ENCODE results near the gene EHMT1. TPM values are rescaled to one million over a fixed set of nuclear protein-coding genes. Genes with fewer than 3 reads are reported as not detected.

Gene EHMT1
- total RNA-seq, 2 experiments from 2014 or later, result 145 to 295 TPM

DNA sequence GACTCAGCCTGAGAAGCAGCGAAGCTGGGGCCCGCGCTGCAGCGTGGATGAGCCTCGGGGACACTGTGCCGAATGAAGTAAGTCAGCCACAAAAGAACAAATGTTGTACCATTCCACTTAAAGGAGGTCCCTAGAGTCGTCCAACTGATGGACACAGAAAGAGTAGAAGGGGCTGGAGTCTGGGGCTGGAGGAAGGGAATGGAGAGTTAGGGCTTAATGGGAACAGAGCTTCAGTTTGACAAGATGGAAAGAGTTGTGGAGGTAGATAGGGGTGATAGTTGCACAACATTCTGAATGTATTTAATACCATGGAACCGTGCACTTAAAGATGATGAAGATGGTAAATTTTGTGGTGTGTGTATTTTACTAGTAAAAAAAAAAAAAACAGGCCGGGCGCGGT, 119.9 kb downstream of the EHMT1 start:
- H3K4me3 ChIP-seq (ENCODE audit: low read depth, low read length, poor library complexity, severe bottlenecking), result peak overlapping the region; percentile 55
- peaks cover 77% of the 10 kb centered on the region for H3K36me3 ChIP-seq (ENCODE audit: insufficient read depth, low read length)
- intact Hi-C loops (cut with micrococcal nuclease; ENCODE audit: unreplicated experiment), result loop anchor here (1.0 kb wide), 2 partner anchors 56 to 59 kb away; no protein-coding TSS in a partner anchor
- H3K9me3 ChIP-seq (ENCODE audit: low read length), result peaks cover 34% of the 10 kb centered on the region
- peak; percentile 19 for DNase-seq (ENCODE audit: low spot score)
- H3K27ac ChIP-seq (ENCODE audit: low read depth, low read length, poor library complexity, severe bottlenecking), result peak overlapping the region; percentile 93
- H2AFZ ChIP-seq (ENCODE audit: low read length), result no peak overlapping the region; the same call in 1 of the 2 replicates
- TF ChIP-seq, protein P1, sequence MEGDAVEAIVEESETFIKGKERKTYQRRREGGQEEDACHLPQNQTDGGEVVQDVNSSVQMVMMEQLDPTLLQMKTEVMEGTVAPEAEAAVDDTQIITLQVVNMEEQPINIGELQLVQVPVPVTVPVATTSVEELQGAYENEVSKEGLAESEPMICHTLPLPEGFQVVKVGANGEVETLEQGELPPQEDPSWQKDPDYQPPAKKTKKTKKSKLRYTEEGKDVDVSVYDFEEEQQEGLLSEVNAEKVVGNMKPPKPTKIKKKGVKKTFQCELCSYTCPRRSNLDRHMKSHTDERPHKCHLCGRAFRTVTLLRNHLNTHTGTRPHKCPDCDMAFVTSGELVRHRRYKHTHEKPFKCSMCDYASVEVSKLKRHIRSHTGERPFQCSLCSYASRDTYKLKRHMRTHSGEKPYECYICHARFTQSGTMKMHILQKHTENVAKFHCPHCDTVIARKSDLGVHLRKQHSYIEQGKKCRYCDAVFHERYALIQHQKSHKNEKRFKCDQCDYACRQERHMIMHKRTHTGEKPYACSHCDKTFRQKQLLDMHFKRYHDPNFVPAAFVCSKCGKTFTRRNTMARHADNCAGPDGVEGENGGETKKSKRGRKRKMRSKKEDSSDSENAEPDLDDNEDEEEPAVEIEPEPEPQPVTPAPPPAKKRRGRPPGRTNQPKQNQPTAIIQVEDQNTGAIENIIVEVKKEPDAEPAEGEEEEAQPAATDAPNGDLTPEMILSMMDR (conservative IDR thresholded peaks at IDR 0.05; ENCODE audit: low read length), result no peak
- TF ChIP-seq EZH2phosphoT487 (IDR thresholded peaks at IDR 0.05; ENCODE audit: borderline replicate concordance, low read depth, low read length), result no peak
- TSS peak; percentile 16 for BruUV-seq (replicated peaks)
- H3K79me2 ChIP-seq (ENCODE audit: insufficient read depth, low read depth, low read length), result peaks cover 38% of the 10 kb centered on the region
- peak overlapping the region; percentile 76 for H3K4me2 ChIP-seq (ENCODE audit: low read length)
- H3K4me1 ChIP-seq (ENCODE audit: insufficient read depth, low read length, poor library complexity, severe bottlenecking), result peaks cover 54% of the 10 kb centered on the region
- H3K9me2 ChIP-seq (ENCODE audit: insufficient read depth, low read length), result no peaks in the 10 kb centered on the region
- no peaks in the 10 kb centered on the region for H4K20me1 ChIP-seq (ENCODE audit: insufficient read depth, low read length)
- POLR2A ChIA-PET, result interaction anchor here (0.7 kb wide), 1 partner anchor 11 kb away, joined by 3 read pairs; no protein-coding TSS in a partner anchor
- CTCF ChIA-PET (ENCODE audit: unreplicated experiment), result interaction anchor here (0.7 kb wide), 1 partner anchor 543 kb away, joined by 4 read pairs; no protein-coding TSS in a partner anchor

DNA sequence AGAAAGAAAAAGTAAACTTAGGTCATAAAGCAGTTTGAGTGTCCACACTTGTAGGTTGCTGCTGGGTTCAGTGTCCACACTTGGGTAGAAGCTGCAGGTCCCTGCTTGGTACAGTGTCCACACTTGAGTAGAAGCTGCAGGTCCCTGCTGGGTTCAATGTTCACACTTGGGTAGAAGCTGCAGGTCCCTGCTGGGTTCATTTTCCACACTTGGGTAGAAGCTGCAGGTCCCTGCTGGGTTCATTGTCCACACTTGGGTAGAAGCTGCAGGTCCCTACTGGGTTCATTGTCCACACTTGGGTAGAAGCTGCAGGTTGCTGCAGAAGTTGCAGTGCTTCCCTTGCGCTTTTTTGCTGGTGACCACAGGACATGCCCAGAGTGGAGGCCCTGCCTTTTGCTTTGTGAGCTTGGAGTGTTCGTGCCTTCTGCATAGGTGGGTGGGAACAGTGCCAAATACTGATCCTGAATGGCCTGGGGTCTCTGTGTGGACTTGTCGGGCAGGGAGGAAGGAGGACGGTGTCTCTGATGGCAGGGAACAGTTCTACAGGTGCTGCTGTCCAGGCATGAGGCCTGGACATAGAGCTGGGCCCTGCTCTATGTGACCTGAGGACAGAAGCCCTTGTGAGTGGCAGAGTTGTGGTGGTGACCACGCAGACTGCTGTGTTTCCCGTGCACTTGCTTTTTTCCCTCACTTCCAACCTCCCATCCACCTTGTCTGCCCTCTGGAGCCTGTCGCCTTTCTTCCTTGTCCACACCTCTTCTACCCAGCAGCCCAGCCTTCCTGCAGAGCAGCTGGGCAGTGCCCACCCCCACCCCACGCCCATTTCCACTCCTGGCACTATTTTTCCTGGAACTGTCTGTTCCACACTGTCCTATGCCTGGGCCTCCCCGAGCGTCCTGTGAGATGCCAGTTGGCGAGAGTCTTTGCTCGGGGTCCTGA, 120.8 kb downstream of the EHMT1 start:
- Histone ChIP-seq H3K79me2 (ENCODE audit: insufficient read depth, low read depth, low read length) (peaks cover 38% of the 10 kb centered on the region), H3K4me3 (ENCODE audit: low read depth, low read length, poor library complexity, severe bottlenecking) (peak overlapping the region; percentile 55), H3K27ac (ENCODE audit: low read depth, low read length, poor library complexity, severe bottlenecking) (peak overlapping the region; percentile 93), H3K36me3 (ENCODE audit: insufficient read depth, low read length) (peaks cover 77% of the 10 kb centered on the region), H3K9me3 (ENCODE audit: low read length) (peaks cover 25% of the 10 kb centered on the region), H3K4me1 (ENCODE audit: insufficient read depth, low read length, poor library complexity, severe bottlenecking) (peaks cover 63% of the 10 kb centered on the region), H4K20me1 (ENCODE audit: insufficient read depth, low read length) (no peaks in the 10 kb centered on the region), H3K9me2 (ENCODE audit: insufficient read depth, low read length) (no peaks in the 10 kb centered on the region), H3K4me2 (ENCODE audit: low read length) (peak overlapping the region; percentile 76), H2AFZ (ENCODE audit: low read length) (no peak overlapping the region)
- DNase-seq (ENCODE audit: low spot score), result no peak
- intact Hi-C loops (cut with micrococcal nuclease; ENCODE audit: unreplicated experiment), result loop anchor here (1.0 kb wide), 1 partner anchor 57 kb away; no protein-coding TSS in a partner anchor
- no TSS peak for BruUV-seq (replicated peaks)
- no peak for TF ChIP-seq EZH2phosphoT487 (IDR thresholded peaks at IDR 0.05; ENCODE audit: borderline replicate concordance, low read depth, low read length)
- TF ChIP-seq, protein P1 (conservative IDR thresholded peaks at IDR 0.05; ENCODE audit: low read length), result no peak
- POLR2A ChIA-PET, result interaction anchor here (0.5 to 0.7 kb wide), 2 partner anchors 12 to 52 kb away, joined by 3 read pairs; no protein-coding TSS in a partner anchor
- CTCF ChIA-PET (ENCODE audit: unreplicated experiment), result interaction anchor here (0.6 to 0.7 kb wide), 2 partner anchors 85 to 544 kb away, joined by 3 to 4 read pairs; no protein-coding TSS in a partner anchor
